Panc1 (cell line): ENCODE measurements around the gene RALGPS1. TPM values are rescaled to one million over a fixed set of nuclear protein-coding genes. Genes with fewer than 3 reads are reported as not detected.

Source experiments
- ATAC-seq: fragments of 200-7000 bp; cut with Tn5 transposase; 2 replicates; pipeline ENCODE4 v1.9.1; 2020; ENCODE audit warnings: mild to moderate bottlenecking, moderate library complexity
- BruUV-seq: library from RNA; stranded (reverse); fragments of 400-500 nt; replicated peaks from 2 replicates; lab custom pipeline; 2021; lab: Mats Ljungman, UMichigan
- CTCF ChIA-PET: fragments of 300-600 bp; sonication (Branson Sonifier 250); formaldehyde crosslinking; loops from one replicate; lab custom pipeline; 2022; ENCODE audit warnings: antibody characterized with exemption; lab: Charles Lee
- POLR2A ChIA-PET: fragments of 300-600 bp; sonication (Branson Sonifier 250); formaldehyde crosslinking; loops from one replicate; lab custom pipeline; 2022; ENCODE audit warnings: antibody characterized with exemption; lab: Charles Lee
- DNase-seq: peaks from one replicate; pipeline ENCODE4 v3.0.0-alpha.2; 2010; ENCODE audit warnings: low read depth, low spot score
- H3K27ac ChIP-seq: 2 replicates; pipeline ENCODE4 v1.5.1; 2011; ENCODE audit warnings: mild to moderate bottlenecking, low read length, inconsistent platforms
- H3K27me3 ChIP-seq: fragments of 200-500 bp; sonication (Bioruptor generic); 2 replicates; pipeline ENCODE4 v1.6.0; 2014; ENCODE audit warnings: low read length, inconsistent platforms; ENCODE audit not compliant: control insufficient read depth, insufficient read depth
- H3K36me3 ChIP-seq: fragments of 200-500 bp; sonication (Bioruptor generic); 2 replicates; pipeline ENCODE4 v1.5.1; 2014; ENCODE audit warnings: inconsistent platforms, mild to moderate bottlenecking, low read length, moderate library complexity; ENCODE audit not compliant: control insufficient read depth, insufficient read depth
- H3K4me1 ChIP-seq: 2 replicates; pipeline ENCODE4 v1.5.1; 2011; ENCODE audit warnings: inconsistent platforms, mild to moderate bottlenecking, low read length, moderate library complexity; ENCODE audit not compliant: control insufficient read depth, insufficient read depth
- H3K4me3 ChIP-seq, 2 experiments: 2 replicates each; pipeline ENCODE4 v1.5.1; 2011 to 2012; ENCODE audit warnings: low read depth in 2 of 2, low read length in 2 of 2, mild to moderate bottlenecking in 2 of 2, inconsistent platforms in 1 of 2, moderate library complexity in 1 of 2
- H3K9me3 ChIP-seq: fragments of 200-500 bp; sonication (Bioruptor generic); 2 replicates; pipeline ENCODE4 v1.5.1; 2014; ENCODE audit warnings: low read depth, mild to moderate bottlenecking, inconsistent platforms, low read length, moderate library complexity; ENCODE audit not compliant: control insufficient read depth, insufficient read depth
- CTCF ChIP-seq: fragments of 450-650 bp; IDR thresholded peaks from 2 replicates; pipeline ENCODE4 v1.5.1; 2017; ENCODE audit warnings: mild to moderate bottlenecking
- POLR2AphosphoS5 ChIP-seq: IDR thresholded peaks from 2 replicates; pipeline ENCODE4 v1.6.1; 2012; ENCODE audit warnings: mild to moderate bottlenecking, low read depth, low read length, moderate library complexity
- REST ChIP-seq, 2 experiments: IDR thresholded peaks; 2 replicates each; pipeline ENCODE4 v1.6.1; 2011 to 2012; ENCODE audit warnings: low read depth in 2 of 2, control low read depth in 1 of 2, low read length in 1 of 2, mild to moderate bottlenecking in 1 of 2, moderate library complexity in 1 of 2; ENCODE audit not compliant: insufficient read depth in 1 of 2
- SIN3A ChIP-seq: IDR thresholded peaks from 2 replicates; pipeline ENCODE4 v1.6.1; 2012; ENCODE audit warnings: low read depth, mild to moderate bottlenecking, low read length, moderate library complexity, borderline replicate concordance; ENCODE audit not compliant: insufficient read depth
- TCF7L2 ChIP-seq: IDR thresholded peaks from 2 replicates; pipeline ENCODE4 v1.6.1; 2011; ENCODE audit warnings: mild to moderate bottlenecking, low read depth, low read length, inconsistent platforms
- in situ Hi-C: cut with HindIII; loops from 2 replicates; pipeline ENCODE4 v1.10.0; 2016; ENCODE audit warnings: low sequenced_read_pairs, low pct_unique_long_range_greater_than_20kb
- intact Hi-C: fragments of 100-400 bp; cut with micrococcal nuclease; formaldehyde crosslinking; loops from one replicate; pipeline ENCODE4 v1.10.0; 2022; ENCODE audit not compliant: unreplicated experiment
- total RNA-seq: library from RNA; stranded (reverse); gene quantifications from one replicate; pipeline ENCODE4 v1.2.1, GENCODE V29; 2021; ENCODE audit not compliant: unreplicated experiment

RALGPS1 gene
- total RNA-seq, 1 experiment from 2014 or later: 7.2 TPM

- H3K27me3 ChIP-seq: no peaks in the 10 kb centered on the region
- no peaks in the 10 kb centered on the region for H3K9me3 ChIP-seq
- no peak overlapping the region for H3K27ac ChIP-seq
- ATAC-seq: no peak
- POLR2A ChIA-PET: interaction anchor here (0.5 kb wide), 1 partner anchor 113 kb away, joined by 3 read pairs; no protein-coding TSS in a partner anchor
- TF ChIP-seq REST (IDR thresholded peaks at IDR 0.05; ENCODE audit: insufficient read depth in 1 of 2, low read depth in 2 of 2, low read length in 1 of 2) (no peak), TCF7L2 (no peak), POLR2AphosphoS5 (no peak), SIN3A (no peak), CTCF (no peak)
- DNase-seq: no peak
- in situ Hi-C loops (no loop called here), intact Hi-C loops (no loop called here)
- BruUV-seq: no TSS peak
- H3K4me3 ChIP-seq: no peak overlapping the region
- H3K4me1 ChIP-seq: 0 out of 2 replicates have a peak, but pooled peaks cover 2% of the 10 kb centered on the region
- no peaks in the 10 kb centered on the region for H3K36me3 ChIP-seq
- CTCF ChIA-PET: interaction anchor here (0.5 kb wide), 1 partner anchor 10 kb away, joined by 3 read pairs; no protein-coding TSS in a partner anchor
Observed at GRCh38 chr9:127197186-127197860, 282.7 kb downstream of the RALGPS1 start.

- H3K27me3 ChIP-seq: no peaks in the 10 kb centered on the region
- ChIA-PET CTCF (interaction anchor here (0.5 to 1.3 kb wide), 3 partner anchors 9 to 257 kb away, joined by 3 to 6 read pairs (median 6); no protein-coding TSS in a partner anchor), POLR2A (interaction anchor here (0.5 kb wide), 1 partner anchor 114 kb away, joined by 3 read pairs; no protein-coding TSS in a partner anchor)
- no peaks in the 10 kb centered on the region for H3K36me3 ChIP-seq
- in situ Hi-C loops: no loop called here
- no peaks in the 10 kb centered on the region for H3K9me3 ChIP-seq
- DNase-seq (no peak), ATAC-seq (no peak)
- intact Hi-C loops: loop anchor here (2.0 kb wide), 1 partner anchor 257 kb away; no protein-coding TSS in a partner anchor
- H3K27ac ChIP-seq: no peak overlapping the region
- BruUV-seq: no TSS peak
- H3K4me3 ChIP-seq: no peak overlapping the region
- H3K4me1 ChIP-seq: 0 out of 2 replicates have a peak, but pooled peaks cover 2% of the 10 kb centered on the region
- TF ChIP-seq CTCF (no peak), TCF7L2 (no peak), SIN3A (no peak), POLR2AphosphoS5 (no peak), REST (IDR thresholded peaks at IDR 0.05; ENCODE audit: insufficient read depth in 1 of 2, low read depth in 2 of 2, low read length in 1 of 2) (no peak)
Observed at GRCh38 chr9:127197861-127198430, 283.4 kb downstream of the RALGPS1 start.
